Posterior vena cava (tissue), 2 donors: ENCODE data around the gene CABP5. TPM values are rescaled to one million over a fixed set of nuclear protein-coding genes. Genes with fewer than 3 reads are reported as not detected.

Experiments
- DNase-seq: peaks from one replicate; pipeline ENCODE4 v3.0.0-alpha.2; 2020; ENCODE audit warnings: low spot score
- intact Hi-C, 2 donors: fragments of 100-400 bp; cut with DNase I; formaldehyde crosslinking; loops; one replicate each; pipeline versions ENCODE4 v1.14.1 to v1.14.2; 2022 to 2023
- total RNA-seq, 2 donors: library from RNA; stranded (reverse); fragmentation: NEBNext Ultra II Directional; extraction: Animal tissue kit (Norgen Biotek cat#: 25700); gene quantifications; one replicate each; pipeline ENCODE4 v1.2.1, GENCODE V29; 2021
- donor health status: DM: yes; HTN: yes; CAD: no.
- donor health status: DM: yes; HTN: yes; CAD: no.

CABP5 gene
- total RNA-seq, 2 donors from 2014 or later, result not detected

- no peak for DNase-seq
- intact Hi-C loops, result no loop called here
Measured at GRCh38 chr19:48041877-48042580, 1.9 kb downstream of the CABP5 start.

- no peak for DNase-seq
Measured at GRCh38 chr19:48036765-48037164, 7.1 kb downstream of the CABP5 start.

GRCh38 chr19:48033604-48034003 is 10.3 kb downstream of the CABP5 start:
- intact Hi-C loops, result no loop called here
- DNase-seq, result no peak

More at GRCh38 chr19:48036765-48037164, 7.1 kb downstream of the CABP5 start:
- intact Hi-C loops, result no loop called here

- no peak for DNase-seq
- intact Hi-C loops, result no loop called here
Measured at GRCh38 chr19:48030073-48030472, 13.8 kb downstream of the CABP5 start.

- intact Hi-C loops, result no loop called here
- DNase-seq, result no peak
Measured at GRCh38 chr19:48029431-48029830, 14.4 kb downstream of the CABP5 start.

GRCh38 chr19:48025480-48025879 is 18.4 kb downstream of the CABP5 start:
- intact Hi-C loops, result no loop called here

GRCh38 chr19:48023518-48023917 is 20.4 kb downstream of the CABP5 start:
- intact Hi-C loops, result no loop called here
- no peak for DNase-seq

More at GRCh38 chr19:48025480-48025879, 18.4 kb downstream of the CABP5 start:
- no peak for DNase-seq

- no peak for DNase-seq
- intact Hi-C loops, result no loop called here
Measured at GRCh38 chr19:48023011-48023410, 20.9 kb downstream of the CABP5 start.

GRCh38 chr19:48020686-48021085 is 23.2 kb downstream of the CABP5 start:
- DNase-seq, result no peak

DNA sequence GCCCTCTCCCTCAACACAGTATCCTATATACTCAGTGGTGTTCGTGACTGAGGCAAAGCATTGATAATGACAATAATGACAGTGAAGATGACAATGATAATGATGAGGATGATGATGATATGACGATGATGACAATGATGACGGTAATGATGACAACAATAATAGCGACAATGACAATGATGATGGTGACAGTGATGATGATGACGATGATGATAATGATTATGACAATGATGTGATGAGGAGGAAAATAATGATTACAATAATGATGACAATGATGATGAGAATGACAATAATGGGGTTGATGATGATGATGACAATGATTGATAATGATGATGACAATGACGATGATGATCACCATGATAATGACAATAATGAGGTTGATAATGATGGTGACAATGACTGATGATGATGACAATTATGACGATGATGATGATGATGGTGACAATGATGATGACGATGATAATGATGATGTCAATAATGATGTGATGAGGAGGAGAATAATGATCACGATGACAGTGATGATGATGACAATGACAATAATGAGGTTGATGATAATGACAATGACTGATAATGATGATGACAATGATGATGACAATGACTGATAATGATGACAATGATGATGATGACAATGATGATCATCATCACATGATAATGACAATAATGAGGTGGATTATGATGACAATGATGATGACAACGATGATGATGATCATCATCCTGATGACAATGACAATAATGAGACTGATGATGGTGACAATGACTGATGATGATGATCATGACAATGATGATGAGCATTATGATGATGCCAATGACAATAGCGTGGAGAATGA is 32.7 kb downstream of the CABP5 start:
- intact Hi-C loops, result no loop called here
- DNase-seq, result no peak

More at GRCh38 chr19:48020686-48021085, 23.2 kb downstream of the CABP5 start:
- intact Hi-C loops, result no loop called here

GRCh38 chr19:48006762-48007161 is 37.1 kb downstream of the CABP5 start:
- intact Hi-C loops, result no loop called here
- DNase-seq, result no peak

GRCh38 chr19:48004236-48004635 is 39.6 kb downstream of the CABP5 start:
- intact Hi-C loops, result no loop called here
- DNase-seq, result no peak

- no peak for DNase-seq
- intact Hi-C loops, result no loop called here
Measured at GRCh38 chr19:48000846-48001245, 43.0 kb downstream of the CABP5 start.

GRCh38 chr19:47998800-47999199 is 45.1 kb downstream of the CABP5 start:
- no peak for DNase-seq
- intact Hi-C loops, result no loop called here

DNA sequence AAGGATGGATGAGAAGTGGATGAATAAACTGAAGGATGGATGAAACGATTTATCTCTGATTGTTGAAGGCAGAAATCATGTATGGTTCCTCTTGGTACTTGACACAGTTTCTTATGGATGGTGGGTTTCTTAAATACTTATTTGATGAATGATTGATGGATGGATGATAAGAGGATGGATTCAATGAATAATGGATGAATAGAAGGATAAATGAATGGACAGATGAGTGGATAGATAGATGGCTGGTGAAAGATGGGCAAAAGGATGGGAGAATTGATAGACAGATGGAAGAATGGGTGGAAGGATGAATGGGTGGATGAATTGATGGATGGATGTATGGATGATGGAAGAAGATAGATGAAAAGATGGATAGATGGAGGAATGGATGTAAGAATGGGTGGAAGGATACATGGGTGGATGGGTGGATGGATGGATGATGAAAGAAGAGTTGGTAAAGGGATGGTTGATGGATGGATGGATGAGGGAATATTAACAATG is 47.6 kb downstream of the CABP5 start:
- DNase-seq, result no peak
- intact Hi-C loops, result no loop called here

GRCh38 chr19:47994209-47994802 is 49.6 kb downstream of the CABP5 start, which contains the start of gene ELSPBP1:
Gene ELSPBP1 (plus strand): TSS chr19:47994632. CDS start chr19:48008668, 14,036 bp downstream.
- intact Hi-C loops, result no loop called here
- DNase-seq, result no peak

- DNase-seq, result no peak
- intact Hi-C loops, result no loop called here
Measured at GRCh38 chr19:47992070-47992469, 51.8 kb downstream of the CABP5 start, which contains the start of gene BSPH1. Gene BSPH1 (minus strand): TSS chr19:47992170. CDS start chr19:47992081, 89 bp downstream.

DNA sequence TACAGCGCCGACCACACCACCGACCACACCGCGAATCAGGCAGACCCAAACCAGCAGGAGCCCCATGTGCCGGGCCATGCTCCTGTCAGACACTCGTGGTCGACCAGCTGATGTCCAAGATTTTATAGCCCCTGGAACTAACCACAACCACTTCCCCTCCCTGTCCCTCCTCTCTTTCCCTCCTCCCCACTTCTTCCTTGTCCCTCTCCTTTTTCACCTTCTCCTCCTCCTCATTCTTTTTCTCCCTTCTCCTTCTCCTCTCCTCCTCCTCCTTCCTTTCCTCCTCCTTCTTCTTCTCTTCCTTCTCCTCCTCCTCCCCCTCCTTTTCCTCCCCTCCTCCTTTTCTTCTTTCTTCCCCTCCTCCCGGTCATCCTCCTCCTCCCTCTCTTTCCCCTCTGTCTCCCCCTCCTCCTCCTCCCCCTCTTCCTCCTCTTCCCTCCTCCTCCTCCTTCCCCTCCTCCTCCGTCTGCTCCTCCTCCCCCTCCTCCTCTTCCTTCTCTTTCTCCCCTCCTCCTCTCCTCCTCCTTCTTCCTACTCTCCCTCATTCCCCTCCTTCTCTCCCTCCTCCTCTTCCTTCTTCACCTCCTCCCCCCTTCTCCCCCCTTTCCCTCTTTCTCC is 52.6 kb downstream of the CABP5 start:
- intact Hi-C loops, result no loop called here
- no peak for DNase-seq
